22Rv1 (cell line): ENCODE measurements around the gene CNR2.

Source experiments
- H3K27ac ChIP-seq: fragments of 450-650 bp; 2 replicates; pipeline ENCODE4 v1.5.1; 2017
- ZFX ChIP-seq: fragments of 450-650 bp; IDR thresholded peaks from 2 replicates; pipeline ENCODE4 v1.6.1; 2017; ENCODE audit warnings: antibody characterized with exemption, borderline replicate concordance
- TF ChIP-seq, protein P1 (sequence below): fragments of 450-650 bp; IDR thresholded peaks from 2 replicates; pipeline ENCODE4 v1.5.1; 2017; ENCODE audit warnings: mild to moderate bottlenecking

The CNR2 gene

GRCh38 chr1:23913212-23913880, at the start of gene CNR2:
TSS of gene CNR2 (minus strand) at chr1:23913362. CDS start at chr1:23875617, 37,745 bp downstream.
- TF ChIP-seq, protein P1, sequence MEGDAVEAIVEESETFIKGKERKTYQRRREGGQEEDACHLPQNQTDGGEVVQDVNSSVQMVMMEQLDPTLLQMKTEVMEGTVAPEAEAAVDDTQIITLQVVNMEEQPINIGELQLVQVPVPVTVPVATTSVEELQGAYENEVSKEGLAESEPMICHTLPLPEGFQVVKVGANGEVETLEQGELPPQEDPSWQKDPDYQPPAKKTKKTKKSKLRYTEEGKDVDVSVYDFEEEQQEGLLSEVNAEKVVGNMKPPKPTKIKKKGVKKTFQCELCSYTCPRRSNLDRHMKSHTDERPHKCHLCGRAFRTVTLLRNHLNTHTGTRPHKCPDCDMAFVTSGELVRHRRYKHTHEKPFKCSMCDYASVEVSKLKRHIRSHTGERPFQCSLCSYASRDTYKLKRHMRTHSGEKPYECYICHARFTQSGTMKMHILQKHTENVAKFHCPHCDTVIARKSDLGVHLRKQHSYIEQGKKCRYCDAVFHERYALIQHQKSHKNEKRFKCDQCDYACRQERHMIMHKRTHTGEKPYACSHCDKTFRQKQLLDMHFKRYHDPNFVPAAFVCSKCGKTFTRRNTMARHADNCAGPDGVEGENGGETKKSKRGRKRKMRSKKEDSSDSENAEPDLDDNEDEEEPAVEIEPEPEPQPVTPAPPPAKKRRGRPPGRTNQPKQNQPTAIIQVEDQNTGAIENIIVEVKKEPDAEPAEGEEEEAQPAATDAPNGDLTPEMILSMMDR, result no peak
- TF ChIP-seq ZFX, result no peak
- no peak within 1 kb of the TSS for H3K27ac ChIP-seq

DNA sequence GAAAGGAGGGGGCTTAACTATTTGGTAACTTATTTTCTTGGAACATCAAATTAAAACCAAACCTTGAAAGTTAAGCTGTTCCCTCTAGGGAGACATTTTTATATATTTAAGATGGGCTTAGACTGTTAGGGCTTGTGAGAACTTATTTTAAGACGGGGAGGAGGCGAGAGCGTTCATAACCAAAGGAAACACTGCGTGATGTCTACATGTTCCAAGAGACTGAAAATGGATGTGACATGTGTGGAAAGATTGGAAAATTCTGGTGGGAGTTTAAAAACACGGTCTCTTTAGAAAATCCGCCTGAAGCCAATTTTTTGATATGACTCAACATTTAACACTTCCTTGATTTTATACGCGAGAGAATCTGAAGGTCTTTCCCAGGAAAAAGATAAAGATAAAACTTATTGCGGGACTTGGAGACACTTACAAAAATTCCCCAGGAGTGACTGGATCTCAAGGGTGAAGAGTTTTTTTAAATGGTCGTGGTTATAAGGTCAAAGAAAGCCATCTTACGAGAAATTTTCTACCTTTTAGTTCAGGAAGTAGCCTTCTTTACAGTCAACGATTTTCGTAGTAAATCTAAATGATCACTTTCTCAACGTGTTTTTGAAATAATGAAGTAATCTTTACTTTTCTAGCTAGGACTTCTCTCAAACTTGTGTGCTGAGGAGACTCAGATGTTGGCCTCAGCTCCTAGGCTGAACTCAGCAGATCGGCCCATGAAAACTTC, 47.3 kb upstream of the CNR2 start:
- peak overlapping the region; percentile 99 for H3K27ac ChIP-seq
- TF ChIP-seq, protein P1, result no peak
- TF ChIP-seq ZFX, result no peak

DNA sequence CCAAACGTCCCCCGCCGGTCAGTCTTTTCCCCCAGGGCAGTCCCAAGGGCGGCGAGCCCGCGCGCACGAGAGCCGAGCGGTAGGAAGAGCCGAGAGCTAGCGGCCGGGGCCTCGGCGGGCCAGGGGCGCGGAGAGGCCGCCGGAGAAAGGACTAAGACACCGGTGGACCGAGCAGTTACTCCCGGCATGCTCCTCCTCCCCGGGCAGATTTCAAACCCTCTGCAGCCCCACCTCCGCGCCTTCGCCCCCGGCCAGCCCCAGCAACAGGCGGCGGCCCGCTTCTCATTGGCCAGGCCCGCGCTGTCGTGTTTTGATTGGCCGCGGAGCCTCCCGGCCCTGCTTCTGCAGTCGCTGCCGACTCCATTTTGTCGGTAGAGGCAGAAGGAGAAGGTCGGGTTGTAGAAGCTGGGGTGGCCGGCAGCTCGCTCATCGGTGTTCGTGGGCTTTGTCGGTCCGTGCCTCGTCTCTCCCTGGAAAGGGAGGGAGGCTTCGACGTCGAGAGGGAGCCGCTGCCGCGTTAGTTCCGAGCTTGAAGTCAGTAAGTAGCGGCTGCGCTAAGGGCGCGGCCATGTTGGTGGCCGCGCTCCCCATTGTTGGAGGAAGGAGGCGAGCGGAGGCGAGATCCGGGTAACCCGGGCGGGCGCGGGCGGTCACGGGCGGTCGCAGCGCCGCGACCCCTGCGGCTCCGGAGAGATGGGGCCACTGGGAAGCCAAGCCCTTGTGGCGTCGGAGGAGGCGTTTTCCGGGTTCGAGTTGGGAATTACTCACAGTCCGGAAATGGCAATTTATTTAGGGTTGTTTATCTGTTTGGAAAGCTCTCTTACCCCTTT, 46.5 kb upstream of the CNR2 start, which contains the start of gene PNRC2:
Gene PNRC2, plus strand, starts transcription at position 368 of the 830 bp plus-strand sequence. CDS start 1,630 bp downstream, outside the sequence.
- H3K27ac ChIP-seq, result peak within 1 kb of the TSS; percentile 99
- no peak for TF ChIP-seq ZFX
- TF ChIP-seq, protein P1, result no peak

DNA sequence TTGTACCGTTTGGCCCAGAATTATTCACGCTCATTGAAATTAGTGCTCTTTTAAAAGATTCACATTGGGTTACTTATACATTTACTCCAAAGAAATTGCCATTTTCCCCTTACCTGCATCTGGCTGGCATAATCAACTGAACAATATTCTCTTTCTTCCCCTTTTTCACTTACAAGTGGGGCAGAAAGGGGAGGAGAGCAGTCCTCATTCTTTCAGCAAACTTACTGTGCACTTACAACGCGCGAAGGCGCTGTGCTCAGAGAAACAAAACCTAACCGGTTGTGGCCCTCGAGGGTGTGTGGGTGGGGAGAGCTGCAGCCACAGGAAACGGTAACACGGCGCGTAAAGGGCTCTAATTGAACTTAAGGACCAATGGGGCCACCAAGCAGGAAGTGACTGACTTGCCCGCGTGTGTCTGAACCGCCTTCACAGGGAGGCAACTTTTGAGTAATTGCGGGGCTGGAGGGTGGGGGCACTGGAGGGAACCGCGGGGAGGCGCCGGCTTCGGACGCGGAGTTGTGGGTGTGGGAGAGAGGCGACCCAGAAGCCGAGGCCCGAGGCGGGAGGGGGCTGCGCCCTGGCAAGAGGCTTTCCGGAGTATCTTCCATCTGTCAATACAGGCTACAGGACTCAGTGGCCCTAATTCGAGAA, 45.8 kb upstream of the CNR2 start:
- no peak for TF ChIP-seq ZFX
- TF ChIP-seq, protein P1, result peak; percentile 40; the same call in 1 of the 2 replicates
- peak overlapping the region; percentile 99 for H3K27ac ChIP-seq

GRCh38 chr1:23958040-23958809, 45.1 kb upstream of the CNR2 start:
- H3K27ac ChIP-seq, result peak overlapping the region; percentile 99

GRCh38 chr1:23957096-23957495, 43.9 kb upstream of the CNR2 start:
- peak overlapping the region; percentile 99 for H3K27ac ChIP-seq
- TF ChIP-seq, protein P1, result 0 out of 2 replicates have a peak, but pooled peaks have one; percentile 5
- no peak for TF ChIP-seq ZFX

DNA sequence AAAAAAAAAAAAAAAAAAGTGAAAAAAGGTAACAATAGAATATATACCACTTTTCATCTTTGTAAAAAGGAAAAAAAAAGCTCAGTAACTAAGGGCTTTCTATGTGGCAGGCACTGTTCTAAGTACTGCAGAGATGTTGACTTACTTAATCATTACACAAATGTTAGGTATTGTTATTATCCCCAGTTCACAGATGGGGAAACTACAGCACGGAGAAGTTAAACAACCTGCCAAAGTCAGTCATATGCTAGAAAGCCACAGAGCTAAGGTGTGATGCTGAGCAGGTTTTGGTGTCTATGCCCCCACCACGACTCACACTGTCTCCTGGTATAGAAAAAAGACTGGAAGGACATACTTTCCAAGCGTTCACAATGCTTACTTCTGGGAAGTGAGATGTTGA, 39.9 kb upstream of the CNR2 start:
- TF ChIP-seq, protein P1, result no peak
- TF ChIP-seq ZFX, result no peak
- H3K27ac ChIP-seq, result no peak overlapping the region
